Measurements from ENCODE around the gene TRIP13.
"Not testable (repeated sequence)": the region's sequence is repeated elsewhere in the genome, so short reads cannot be mapped to it uniquely, and the experiment has no call there.

Gene TRIP13

DNA sequence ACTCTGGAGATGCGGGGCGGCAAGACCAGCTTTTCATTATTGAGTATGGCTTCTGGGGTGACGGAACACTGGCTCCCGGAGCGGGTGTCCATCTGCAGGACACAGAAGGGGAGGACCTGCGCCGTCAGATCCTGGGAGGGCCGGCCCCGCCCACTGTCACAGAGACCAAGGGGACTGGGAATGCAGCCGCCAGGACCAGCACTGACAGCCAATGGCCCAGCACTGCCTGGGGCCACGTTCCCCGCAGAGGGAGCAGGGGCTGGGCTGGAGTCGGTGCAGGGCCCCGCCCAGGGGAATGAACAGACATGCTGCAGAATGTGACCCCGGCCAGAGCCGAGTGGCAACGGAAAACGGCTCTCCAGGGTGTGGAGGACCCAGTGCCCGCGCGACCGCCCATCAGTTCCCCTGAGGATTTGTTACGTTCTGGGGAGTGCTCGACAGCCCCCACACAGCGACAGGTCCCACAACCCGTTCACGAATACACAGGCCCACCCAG, 42.1 kb upstream of the TRIP13 start, which contains the start of gene ZDHHC11:
TSS of gene ZDHHC11 (minus strand) at position 476 of the 496 bp plus-strand sequence. CDS start at position 92, 384 bp downstream.
- H3K9me3 Mint-ChIP-seq: no peaks in the 10 kb centered on the region
- no peak for DNase-seq (ENCODE audit: low spot score in 2 of 2)
- H3K27me3 Mint-ChIP-seq: no peaks in the 10 kb centered on the region
- ATAC-seq (replicated peaks; ENCODE audit: extremely low read depth, poor library complexity, severe bottlenecking): no peak
- H3K4me3 Mint-ChIP-seq: no peak within 1 kb of the TSS
- peaks cover 9% of the 10 kb centered on the region for H3K4me1 Mint-ChIP-seq
- no peak within 1 kb of the TSS for H3K27ac Mint-ChIP-seq (ENCODE audit: low read depth)
- H3K36me3 Mint-ChIP-seq (ENCODE audit: insufficient read depth): peaks cover 3% of the 10 kb centered on the region

DNA sequence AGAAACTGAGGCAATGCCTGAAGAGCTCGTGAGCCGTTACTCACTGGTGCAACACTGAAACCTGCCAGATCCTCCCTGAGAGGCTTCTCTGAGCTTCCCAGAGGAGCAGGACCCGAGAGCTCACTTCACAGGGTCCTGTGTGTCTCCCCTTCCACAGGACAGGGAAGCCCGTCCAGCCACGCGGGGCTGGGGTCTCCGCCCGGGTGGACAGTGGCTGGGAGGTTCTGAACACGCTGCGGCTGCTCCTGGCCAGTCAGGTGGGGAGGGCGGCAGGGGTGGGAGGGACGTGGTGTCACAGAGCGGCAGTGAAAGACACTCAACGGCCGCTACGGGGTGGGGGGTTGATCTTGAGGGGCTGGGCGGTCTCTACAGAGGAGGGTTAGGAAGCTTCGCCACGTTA, 41.6 kb upstream of the TRIP13 start:
- peaks cover 3% of the 10 kb centered on the region for H3K36me3 Mint-ChIP-seq (ENCODE audit: insufficient read depth)
- H3K9me3 Mint-ChIP-seq: no peaks in the 10 kb centered on the region
- H3K4me3 Mint-ChIP-seq: no peak overlapping the region
- H3K27me3 Mint-ChIP-seq: no peaks in the 10 kb centered on the region
- ATAC-seq (replicated peaks; ENCODE audit: extremely low read depth, poor library complexity, severe bottlenecking): no peak
- no peak for DNase-seq (ENCODE audit: low spot score in 2 of 2)
- H3K27ac Mint-ChIP-seq (ENCODE audit: low read depth): no peak overlapping the region
- H3K4me1 Mint-ChIP-seq: peaks cover 9% of the 10 kb centered on the region

DNA sequence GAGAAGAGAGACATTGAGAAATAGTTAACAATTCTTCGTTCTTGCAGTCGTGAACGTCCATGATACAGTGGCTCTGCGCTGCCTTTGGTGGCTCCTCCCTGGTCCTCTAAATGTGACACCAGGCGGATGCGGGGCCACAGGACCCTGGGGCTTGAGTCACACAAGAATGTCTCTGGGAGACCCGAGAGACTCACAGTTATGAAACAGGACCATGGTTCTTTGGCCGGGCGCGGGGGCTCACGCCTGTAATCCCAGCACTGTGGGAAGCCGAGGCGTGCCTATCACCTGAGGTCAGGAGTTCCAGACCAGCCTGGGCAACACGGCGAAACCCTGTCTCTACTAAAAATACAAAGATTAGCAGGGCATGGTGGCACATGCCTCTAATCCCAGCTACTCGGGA, 41.1 kb upstream of the TRIP13 start:
- peaks cover 5% of the 10 kb centered on the region for H3K4me1 Mint-ChIP-seq
- DNase-seq (ENCODE audit: low spot score in 2 of 2) (no peak), ATAC-seq (replicated peaks; ENCODE audit: extremely low read depth, poor library complexity, severe bottlenecking) (no peak)
- no peaks in the 10 kb centered on the region for H3K9me3 Mint-ChIP-seq
- peaks cover 3% of the 10 kb centered on the region for H3K36me3 Mint-ChIP-seq (ENCODE audit: insufficient read depth)
- H3K27ac Mint-ChIP-seq (ENCODE audit: low read depth): no peak overlapping the region
- no peak overlapping the region for H3K4me3 Mint-ChIP-seq
- H3K27me3 Mint-ChIP-seq: no peaks in the 10 kb centered on the region

GRCh38 chr5:852018-852417, 40.7 kb upstream of the TRIP13 start:
- no peak for DNase-seq (ENCODE audit: low spot score in 2 of 2)
- ATAC-seq (replicated peaks; ENCODE audit: extremely low read depth, poor library complexity, severe bottlenecking): no peak
- H3K9me3 Mint-ChIP-seq: no peaks in the 10 kb centered on the region
- no peak overlapping the region for H3K4me3 Mint-ChIP-seq
- H3K27me3 Mint-ChIP-seq: no peaks in the 10 kb centered on the region
- H3K36me3 Mint-ChIP-seq (ENCODE audit: insufficient read depth): no peaks in the 10 kb centered on the region
- peaks cover under 1% of the 10 kb centered on the region for H3K4me1 Mint-ChIP-seq
- no peak overlapping the region for H3K27ac Mint-ChIP-seq (ENCODE audit: low read depth)

DNA sequence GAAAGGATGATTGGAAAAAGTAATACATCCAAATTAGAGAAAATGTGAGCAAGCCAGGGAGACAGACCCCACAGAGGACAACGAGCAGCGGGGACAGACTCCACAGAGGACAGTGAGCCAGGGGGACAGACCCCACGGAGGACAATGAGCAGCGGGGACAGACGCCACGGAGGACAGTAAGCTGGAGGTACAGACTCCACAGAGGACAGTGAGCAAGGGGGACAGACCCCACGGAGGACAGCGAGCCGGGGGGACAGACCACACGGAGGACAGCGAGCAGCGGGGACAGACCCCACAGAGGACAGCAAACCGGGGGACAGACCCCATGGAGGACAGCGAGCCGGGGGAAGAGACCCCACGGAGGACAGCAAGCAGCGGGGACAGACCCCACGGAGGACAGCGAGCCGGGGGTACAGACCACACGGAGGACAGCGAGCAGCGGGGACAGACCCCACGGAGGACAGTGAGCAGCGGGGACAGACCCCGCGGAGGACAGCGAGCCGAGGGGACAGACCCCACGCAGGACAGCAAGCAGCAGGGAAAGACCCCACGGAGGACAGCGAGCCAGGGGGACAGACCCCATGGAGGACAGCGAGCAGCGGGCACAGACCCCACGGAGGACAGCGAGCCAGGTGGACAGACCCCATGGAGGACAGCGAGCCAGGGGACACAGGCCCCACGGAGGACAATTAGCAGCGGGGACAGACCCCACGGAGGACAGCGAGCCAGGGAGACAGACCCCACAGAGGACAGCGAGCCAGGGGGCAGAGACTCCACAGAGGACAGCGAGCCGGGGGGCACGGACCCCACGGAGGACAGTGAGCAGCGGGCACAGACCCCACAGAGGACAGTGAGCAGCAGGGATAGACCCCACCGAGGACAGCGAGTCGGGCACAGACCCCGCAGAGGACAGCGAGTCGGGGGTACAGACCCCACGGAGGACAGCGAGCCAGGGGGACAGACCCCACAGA, 40.0 kb upstream of the TRIP13 start:
- Mint-ChIP-seq H3K36me3 (ENCODE audit: insufficient read depth) (no peaks in the 10 kb centered on the region), H3K4me3 (no peak overlapping the region), H3K27ac (ENCODE audit: low read depth) (no peak overlapping the region)

GRCh38 chr5:853416-854090, 39.1 kb upstream of the TRIP13 start:
- H3K4me1 Mint-ChIP-seq; DNase-seq (ENCODE audit: low spot score in 2 of 2); H3K27ac Mint-ChIP-seq (ENCODE audit: low read depth); H3K4me3 Mint-ChIP-seq; ATAC-seq (replicated peaks; ENCODE audit: extremely low read depth, poor library complexity, severe bottlenecking); H3K27me3 Mint-ChIP-seq; H3K9me3 Mint-ChIP-seq; H3K36me3 Mint-ChIP-seq (ENCODE audit: insufficient read depth): not testable (repeated sequence)

More for the DNA sequence above, 40.0 kb upstream of the TRIP13 start:
- no peak for ATAC-seq (replicated peaks; ENCODE audit: extremely low read depth, poor library complexity, severe bottlenecking)
- no peak for DNase-seq (ENCODE audit: low spot score in 2 of 2)
- H3K4me1 Mint-ChIP-seq: no peaks in the 10 kb centered on the region
- H3K27me3 Mint-ChIP-seq: no peaks in the 10 kb centered on the region
- no peaks in the 10 kb centered on the region for H3K9me3 Mint-ChIP-seq

DNA sequence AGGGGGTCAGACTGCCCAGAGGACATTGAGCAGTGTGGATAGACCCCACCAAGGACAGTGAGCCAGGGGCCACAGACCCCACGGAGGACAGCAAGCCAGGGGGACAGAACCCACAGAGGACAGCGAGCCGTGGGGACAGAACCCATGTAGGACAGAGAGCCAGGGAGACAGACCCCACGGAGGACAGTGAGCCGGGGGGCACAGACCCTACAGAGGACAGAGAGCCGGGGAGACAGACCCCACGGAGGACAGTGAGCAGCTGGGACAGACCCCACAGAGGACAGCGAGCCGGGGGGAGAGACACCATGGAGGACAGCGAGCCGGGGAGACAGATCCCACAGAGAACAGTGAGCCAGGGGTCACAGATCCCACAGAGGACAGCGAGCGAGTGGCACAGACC, 38.5 kb upstream of the TRIP13 start:
- H3K9me3 Mint-ChIP-seq: no peaks in the 10 kb centered on the region
- no peak for ATAC-seq (replicated peaks; ENCODE audit: extremely low read depth, poor library complexity, severe bottlenecking)
- DNase-seq (ENCODE audit: low spot score in 2 of 2): no peak
- H3K36me3 Mint-ChIP-seq (ENCODE audit: insufficient read depth): no peaks in the 10 kb centered on the region
- H3K4me1 Mint-ChIP-seq: no peaks in the 10 kb centered on the region
- no peak overlapping the region for H3K4me3 Mint-ChIP-seq
- no peaks in the 10 kb centered on the region for H3K27me3 Mint-ChIP-seq
- H3K27ac Mint-ChIP-seq (ENCODE audit: low read depth): no peak overlapping the region

DNA sequence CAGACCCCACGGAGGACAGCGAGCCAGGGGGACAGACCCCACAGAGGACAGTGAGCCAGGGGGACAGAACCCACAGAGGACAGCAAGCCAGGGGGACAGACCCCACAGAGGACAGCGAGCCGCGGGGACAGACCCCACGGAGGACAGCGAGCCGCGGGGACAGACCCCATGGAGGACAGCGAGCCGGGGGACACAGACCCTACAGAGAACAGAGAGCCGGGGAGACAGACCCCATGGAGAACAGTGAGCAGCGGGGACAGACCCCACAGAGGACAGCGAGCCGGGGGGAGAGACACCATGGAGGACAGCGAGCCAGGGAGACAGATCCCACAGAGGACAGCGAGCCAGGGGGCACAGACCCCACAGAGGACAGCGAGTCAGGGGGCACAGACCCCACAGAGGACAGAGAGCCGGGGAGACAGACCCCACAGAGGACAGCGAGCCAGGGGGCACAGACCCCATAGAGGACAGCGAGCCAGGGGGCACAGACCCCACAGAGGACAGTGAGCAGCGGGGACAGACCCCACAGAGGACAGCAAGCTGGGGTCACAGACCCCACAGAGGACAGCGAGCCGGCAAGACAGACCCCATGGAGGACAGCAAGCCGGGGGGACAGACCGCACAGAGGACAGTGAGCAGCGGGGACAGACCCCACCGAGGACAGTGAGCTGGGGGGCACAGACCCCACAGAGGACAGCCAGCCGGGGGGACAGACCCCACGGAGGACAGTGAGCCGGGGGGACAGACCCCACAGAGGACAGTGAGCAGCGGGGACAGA, 37.5 kb upstream of the TRIP13 start:
- Mint-ChIP-seq H3K4me3 (no peak overlapping the region), H3K9me3 (no peaks in the 10 kb centered on the region), H3K27ac (ENCODE audit: low read depth) (no peak overlapping the region), H3K27me3 (no peaks in the 10 kb centered on the region), H3K4me1 (no peaks in the 10 kb centered on the region), H3K36me3 (ENCODE audit: insufficient read depth) (no peaks in the 10 kb centered on the region)
- ATAC-seq (replicated peaks; ENCODE audit: extremely low read depth, poor library complexity, severe bottlenecking) (no peak), DNase-seq (ENCODE audit: low spot score in 2 of 2) (no peak)

- H3K27me3 Mint-ChIP-seq: no peaks in the 10 kb centered on the region
- H3K36me3 Mint-ChIP-seq (ENCODE audit: insufficient read depth): no peaks in the 10 kb centered on the region
- H3K4me1 Mint-ChIP-seq: no peaks in the 10 kb centered on the region
- no peaks in the 10 kb centered on the region for H3K9me3 Mint-ChIP-seq
- no peak overlapping the region for H3K4me3 Mint-ChIP-seq
- no peak overlapping the region for H3K27ac Mint-ChIP-seq (ENCODE audit: low read depth)
- DNase-seq (ENCODE audit: low spot score in 2 of 2) (no peak), ATAC-seq (replicated peaks; ENCODE audit: extremely low read depth, poor library complexity, severe bottlenecking) (peak; percentile 19)
These were observed 36.7 kb upstream of the TRIP13 start for GRCh38 chr5:855771-856530.

- Mint-ChIP-seq H3K4me1 (no peaks in the 10 kb centered on the region), H3K9me3 (no peaks in the 10 kb centered on the region), H3K27me3 (no peaks in the 10 kb centered on the region), H3K27ac (ENCODE audit: low read depth) (no peak overlapping the region), H3K36me3 (ENCODE audit: insufficient read depth) (no peaks in the 10 kb centered on the region), H3K4me3 (no peak overlapping the region)
- DNase-seq (ENCODE audit: low spot score in 2 of 2) (no peak), ATAC-seq (replicated peaks; ENCODE audit: extremely low read depth, poor library complexity, severe bottlenecking) (no peak)
These were observed 35.9 kb upstream of the TRIP13 start for GRCh38 chr5:856531-857425.

DNA sequence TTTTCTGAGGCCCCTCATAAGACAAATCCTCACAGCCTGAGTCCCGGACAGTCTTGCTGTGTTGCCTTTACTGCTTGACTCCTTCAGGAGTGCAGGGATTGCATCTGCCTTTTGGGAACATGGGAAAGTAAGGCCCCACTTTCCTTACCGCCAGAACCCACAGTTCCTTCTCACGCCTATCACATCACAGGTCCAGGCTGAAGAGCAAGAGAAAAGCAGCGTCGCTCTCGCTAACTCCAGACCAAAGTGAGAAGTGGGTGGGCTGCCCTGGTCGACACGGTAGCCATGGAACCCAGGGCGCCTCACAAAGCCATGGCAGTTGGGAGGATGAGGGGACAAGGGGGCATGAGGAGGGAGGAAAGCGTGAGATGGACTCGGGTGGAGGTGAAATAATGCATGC, 34.0 kb upstream of the TRIP13 start:
- no peak overlapping the region for H3K4me3 Mint-ChIP-seq
- H3K4me1 Mint-ChIP-seq: peaks cover 3% of the 10 kb centered on the region
- no peaks in the 10 kb centered on the region for H3K9me3 Mint-ChIP-seq
- no peaks in the 10 kb centered on the region for H3K36me3 Mint-ChIP-seq (ENCODE audit: insufficient read depth)
- DNase-seq (ENCODE audit: low spot score in 2 of 2) (no peak), ATAC-seq (replicated peaks; ENCODE audit: extremely low read depth, poor library complexity, severe bottlenecking) (no peak)
- H3K27me3 Mint-ChIP-seq: no peaks in the 10 kb centered on the region
- peak overlapping the region; percentile 52 for H3K27ac Mint-ChIP-seq (ENCODE audit: low read depth)

All from central memory CD8-positive, alpha-beta T cell (primary cell).